ENCODE measurements around the gene SCN2A. TPM values are rescaled to one million over a fixed set of nuclear protein-coding genes. Genes with fewer than 3 reads are reported as not detected.

SCN2A gene
- total and polyA plus RNA-seq, 2 of the 4 experiments (the other 2 are of a cell fraction) = 0.24 to 0.54 TPM

DNA sequence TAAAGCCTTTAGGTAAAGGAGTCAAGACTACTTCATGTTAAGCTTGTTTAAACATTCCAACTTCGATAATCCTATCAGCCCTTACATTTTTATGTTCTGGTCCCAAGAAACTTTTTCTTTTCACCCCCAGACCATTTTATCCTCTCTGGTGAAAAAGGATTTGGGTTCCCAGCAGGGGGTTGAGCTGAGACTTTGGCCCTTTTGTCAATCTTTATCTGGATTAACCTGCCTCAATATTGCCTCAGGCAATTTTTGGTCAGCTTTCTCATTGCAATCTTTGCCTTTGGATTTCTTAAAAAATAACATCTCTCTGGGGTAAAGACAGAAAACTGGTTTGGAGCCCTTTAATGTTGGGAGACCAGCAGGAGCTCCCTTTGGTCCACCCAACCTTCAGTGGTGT, 196.4 kb downstream of the SCN2A start:
- BruUV-seq (replicated peaks) = no TSS peak
- Histone ChIP-seq H2AFZ (replicated peaks; ENCODE audit: low read length, poor library complexity) (no peak overlapping the region), H4K20me1 (ENCODE audit: insufficient read depth, low read length) (no peaks in the 10 kb centered on the region), H3K4ac (ENCODE audit: low read depth, low read length) (no peak overlapping the region), H3K27ac (ENCODE audit: insufficient read depth, low read length) (no peak overlapping the region), H3K23ac (ENCODE audit: low read depth, low read length) (no peak overlapping the region), H3K14ac (replicated peaks; ENCODE audit: low read depth, low read length) (no peak overlapping the region), H3K79me1 (ENCODE audit: low read depth in 1 of 2, low read length in 2 of 2) (no peaks in the 10 kb centered on the region), H3K36me3 (ENCODE audit: control insufficient read depth, insufficient read depth, low read length) (no peaks in the 10 kb centered on the region), H3K18ac (ENCODE audit: low read depth, low read length) (no peak overlapping the region), H3K4me1 (ENCODE audit: control insufficient read depth, insufficient read depth, low read length) (no peaks in the 10 kb centered on the region), H3K56ac (ENCODE audit: extremely low read depth, insufficient read depth, low read length) (no peak overlapping the region), H2BK5ac (ENCODE audit: low read depth, low read length, poor library complexity, severe bottlenecking) (no peak overlapping the region), H3K9ac (ENCODE audit: low read depth, low read length) (no peak overlapping the region), H3K4me3 (ENCODE audit: insufficient read depth, low read depth, low read length) (no peak overlapping the region), H3K4me2 (ENCODE audit: low read depth, low read length) (no peak overlapping the region), H4K91ac (ENCODE audit: insufficient read depth, low read depth, low read length) (no peak overlapping the region), H2BK15ac (ENCODE audit: low read depth, low read length) (no peak overlapping the region), H3K27me3 (ENCODE audit: control insufficient read depth, insufficient read depth, low read length) (no peaks in the 10 kb centered on the region), H3K9me1 (ENCODE audit: insufficient read depth, low read length) (no peaks in the 10 kb centered on the region), H2AK9ac (replicated peaks; ENCODE audit: low read depth, low read length, poor library complexity) (no peak overlapping the region), H4K5ac (ENCODE audit: low read depth, low read length) (no peak overlapping the region), H2BK20ac (ENCODE audit: low read depth, low read length) (no peak overlapping the region), H2AK5ac (ENCODE audit: low read depth, low read length) (no peak overlapping the region), H3K9me3 (ENCODE audit: control insufficient read depth, insufficient read depth, low read length) (no peaks in the 10 kb centered on the region), H2BK120ac (ENCODE audit: low read depth, low read length) (no peak overlapping the region), H4K8ac (ENCODE audit: low read depth in 2 of 2, low read length in 2 of 2) (no peak overlapping the region)
- intact Hi-C loops (cut with micrococcal nuclease) = no loop called here
- DNase-seq (no peak), ATAC-seq (ENCODE audit: low read depth) (no peak)
- ChIA-PET CTCF (no interaction called here), POLR2A (ENCODE audit: unreplicated experiment) (interaction anchor here (0.6 kb wide), 1 partner anchor 150 kb away, joined by 3 read pairs; no protein-coding TSS in a partner anchor)
- dilution Hi-C loops (cut with HindIII; ENCODE audit: low sequenced_read_pairs, unreplicated experiment) = no loop called here
- WGBS, 2 experiments (ENCODE audit: extremely low coverage in 2 of 2, insufficient read length in 1 of 2) = no CpG with 5 or more reads among the region's 1 CpG
- no peak for TF ChIP-seq RAD21 (IDR thresholded peaks at IDR 0.05; ENCODE audit: low read length)
- no peak for TF ChIP-seq SMC3 (IDR thresholded peaks at IDR 0.05; ENCODE audit: low read depth, low read length)
- no peak for TF ChIP-seq MAFK (IDR thresholded peaks at IDR 0.05; ENCODE audit: low read depth, low read length)
- TF ChIP-seq NFE2L2 (IDR thresholded peaks at IDR 0.05; ENCODE audit: low read depth, low read length) = no peak
- TF ChIP-seq MXI1 (IDR thresholded peaks at IDR 0.05; ENCODE audit: borderline replicate concordance, low read depth, low read length) = no peak
- TF ChIP-seq, protein P1, sequence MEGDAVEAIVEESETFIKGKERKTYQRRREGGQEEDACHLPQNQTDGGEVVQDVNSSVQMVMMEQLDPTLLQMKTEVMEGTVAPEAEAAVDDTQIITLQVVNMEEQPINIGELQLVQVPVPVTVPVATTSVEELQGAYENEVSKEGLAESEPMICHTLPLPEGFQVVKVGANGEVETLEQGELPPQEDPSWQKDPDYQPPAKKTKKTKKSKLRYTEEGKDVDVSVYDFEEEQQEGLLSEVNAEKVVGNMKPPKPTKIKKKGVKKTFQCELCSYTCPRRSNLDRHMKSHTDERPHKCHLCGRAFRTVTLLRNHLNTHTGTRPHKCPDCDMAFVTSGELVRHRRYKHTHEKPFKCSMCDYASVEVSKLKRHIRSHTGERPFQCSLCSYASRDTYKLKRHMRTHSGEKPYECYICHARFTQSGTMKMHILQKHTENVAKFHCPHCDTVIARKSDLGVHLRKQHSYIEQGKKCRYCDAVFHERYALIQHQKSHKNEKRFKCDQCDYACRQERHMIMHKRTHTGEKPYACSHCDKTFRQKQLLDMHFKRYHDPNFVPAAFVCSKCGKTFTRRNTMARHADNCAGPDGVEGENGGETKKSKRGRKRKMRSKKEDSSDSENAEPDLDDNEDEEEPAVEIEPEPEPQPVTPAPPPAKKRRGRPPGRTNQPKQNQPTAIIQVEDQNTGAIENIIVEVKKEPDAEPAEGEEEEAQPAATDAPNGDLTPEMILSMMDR (conservative IDR thresholded peaks at IDR 0.05; ENCODE audit: low read depth, low read length) = no peak
- TF ChIP-seq CHD1 (IDR thresholded peaks at IDR 0.05; ENCODE audit: low read depth, low read length) = no peak
- in situ Hi-C loops (cut with MboI; ENCODE audit: low sequenced_read_pairs) = no loop called here
